ENCODE data around the gene TTC34. TPM values are rescaled to one million over a fixed set of nuclear protein-coding genes. Genes with fewer than 3 reads are reported as not detected.

Gene TTC34
- total RNA-seq, 1 experiment from 2014 or later, result 0.92 TPM

GRCh38 chr1:2593251-2593878, 208.1 kb downstream of the TTC34 start:
- no peak overlapping the region for H3K18ac ChIP-seq (ENCODE audit: insufficient read length, low read depth, low read length)
- H3K4me3 Mint-ChIP-seq, result no peak overlapping the region
- peaks cover 4 to 17% of the 10 kb centered on the region in 2 experiments; a peak in 4 of 5 replicates for H3K9me3 Mint-ChIP-seq
- H3K79me2 ChIP-seq (ENCODE audit: insufficient read depth, low read length), result no peaks in the 10 kb centered on the region
- no peak overlapping the region for H3K56ac ChIP-seq (ENCODE audit: insufficient read length, low read depth, low read length)
- H2BK12ac ChIP-seq (ENCODE audit: insufficient read length, low read depth, low read length), result no peak overlapping the region
- no peak overlapping the region for H4K91ac ChIP-seq (ENCODE audit: insufficient read length, low read depth, low read length)
- no peak overlapping the region for H3K4ac ChIP-seq (ENCODE audit: low read depth, low read length)
- H2BK5ac ChIP-seq (ENCODE audit: insufficient read length, low read length), result no peak overlapping the region
- H3K27me3 ChIP-seq (ENCODE audit: insufficient read depth, low read length), result no peaks in the 10 kb centered on the region
- H2BK120ac ChIP-seq (ENCODE audit: low read depth, low read length, poor library complexity, severe bottlenecking), result no peak overlapping the region
- H3K79me1 ChIP-seq (ENCODE audit: insufficient read depth, low read depth, low read length, poor library complexity, severe bottlenecking), result no peaks in the 10 kb centered on the region
- no peaks in the 10 kb centered on the region for H3K9me3 ChIP-seq (ENCODE audit: control insufficient read depth, low read depth, low read length)
- H4K20me1 ChIP-seq (ENCODE audit: control insufficient read depth, insufficient read depth, insufficient read length), result no peaks in the 10 kb centered on the region
- no CpG with 5 or more reads among the region's 26 CpGs for WGBS (ENCODE audit: extremely low coverage, insufficient read length, low lambda C conversion rate)
- H3K27ac Mint-ChIP-seq, result no peak overlapping the region
- H3K23ac ChIP-seq (ENCODE audit: insufficient read length, low read depth, low read length), result no peak overlapping the region
- H2BK20ac ChIP-seq (ENCODE audit: low read depth, low read length, poor library complexity, severe bottlenecking), result no peak overlapping the region
- peaks cover 5% of the 10 kb centered on the region; the same call in 1 of the 2 replicates for H3K27me3 Mint-ChIP-seq (ENCODE audit: low read depth)
- H2AK5ac ChIP-seq (ENCODE audit: insufficient read length, low read length), result no peak overlapping the region
- H3K4me2 ChIP-seq (ENCODE audit: insufficient read depth, insufficient read length, low read length), result no peak overlapping the region
- no peak overlapping the region for H3T11ph ChIP-seq (ENCODE audit: low read length)
- H3K27ac ChIP-seq (ENCODE audit: insufficient read length, low read depth, low read length), result no peak overlapping the region
- H3K23me2 ChIP-seq (ENCODE audit: insufficient read length, low read depth, low read length, poor library complexity, severe bottlenecking), result no peaks in the 10 kb centered on the region
- H3K14ac ChIP-seq (ENCODE audit: insufficient read depth, low read length), result no peak overlapping the region
- no peak overlapping the region for H4K8ac ChIP-seq (replicated peaks; ENCODE audit: insufficient read length, low read depth, low read length)
- no peak for TF ChIP-seq CTCF (conservative IDR thresholded peaks at IDR 0.05)
- no peaks in the 10 kb centered on the region for H3K4me1 ChIP-seq (ENCODE audit: insufficient read depth, low read length)
- H2AFZ ChIP-seq (ENCODE audit: low read length), result no peak overlapping the region
- no peak overlapping the region for H2BK15ac ChIP-seq (ENCODE audit: low read depth, low read length)
- no peak overlapping the region for H4K5ac ChIP-seq (ENCODE audit: insufficient read length, low read depth, low read length)
- H3K9ac ChIP-seq (ENCODE audit: extremely low read depth, insufficient read length, low read length), result no peak overlapping the region
- no peaks in the 10 kb centered on the region for H3K4me1 Mint-ChIP-seq
- peaks cover 8 to 24% (median 13%) of the 10 kb centered on the region in 3 experiments for H3K36me3 Mint-ChIP-seq (ENCODE audit: insufficient read depth in 1 of 3, low read depth in 3 of 3)
- DNase-seq, result no peak

All from H9 (cell line).